ENCODE measurements around the gene TMEM42. TPM values are rescaled to one million over a fixed set of nuclear protein-coding genes. Genes with fewer than 3 reads are reported as not detected.

The TMEM42 gene
- total RNA-seq, 2 donors from 2014 or later: 19.1 to 27.1 TPM

DNA sequence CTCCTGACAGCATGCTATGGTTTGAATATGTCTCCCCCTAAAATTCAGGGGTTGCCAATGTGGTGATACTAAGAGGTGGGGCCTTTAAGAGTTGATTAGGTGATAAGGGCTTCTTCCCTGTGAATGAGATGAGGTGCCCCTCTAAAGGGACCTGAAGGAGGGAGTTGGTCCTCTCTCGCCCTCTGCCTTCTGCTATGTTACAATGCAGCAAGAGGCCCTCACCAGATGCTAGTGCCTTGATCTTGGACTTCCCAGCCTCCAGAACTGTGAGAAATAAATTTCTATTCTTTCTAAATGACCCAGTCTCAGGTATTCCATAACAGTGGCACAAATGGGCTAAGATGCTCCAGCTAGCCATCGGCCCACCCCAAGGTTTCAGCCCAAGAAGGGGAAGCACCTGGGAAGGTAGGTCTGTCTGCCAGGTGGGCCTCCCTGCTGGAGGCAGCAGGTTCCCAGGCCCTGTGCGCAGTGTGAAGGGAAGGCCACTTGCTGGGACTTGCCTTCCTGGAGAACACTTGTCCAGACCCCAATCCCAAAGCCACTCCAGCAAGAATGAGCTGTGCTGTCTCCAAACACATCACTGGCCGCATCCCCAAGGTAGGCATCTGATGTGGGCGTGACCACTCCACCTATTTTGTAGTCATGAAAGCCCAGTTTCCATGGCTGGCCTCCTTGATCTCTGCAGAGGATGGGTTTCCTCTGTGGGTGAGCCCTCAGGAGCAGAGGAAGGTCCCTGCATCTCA lies 21.7 kb downstream of the TMEM42 start:
- no peak for DNase-seq (ENCODE audit: low spot score)
- no peaks in the 10 kb centered on the region for H3K27me3 ChIP-seq (replicated peaks; ENCODE audit: insufficient read depth)
- H3K4me3 ChIP-seq: no peak overlapping the region
- 93% methylated on average over 5 of the region's 5 CpGs for WGBS
- H3K9me3 ChIP-seq: no peaks in the 10 kb centered on the region
- TF ChIP-seq, protein P1, sequence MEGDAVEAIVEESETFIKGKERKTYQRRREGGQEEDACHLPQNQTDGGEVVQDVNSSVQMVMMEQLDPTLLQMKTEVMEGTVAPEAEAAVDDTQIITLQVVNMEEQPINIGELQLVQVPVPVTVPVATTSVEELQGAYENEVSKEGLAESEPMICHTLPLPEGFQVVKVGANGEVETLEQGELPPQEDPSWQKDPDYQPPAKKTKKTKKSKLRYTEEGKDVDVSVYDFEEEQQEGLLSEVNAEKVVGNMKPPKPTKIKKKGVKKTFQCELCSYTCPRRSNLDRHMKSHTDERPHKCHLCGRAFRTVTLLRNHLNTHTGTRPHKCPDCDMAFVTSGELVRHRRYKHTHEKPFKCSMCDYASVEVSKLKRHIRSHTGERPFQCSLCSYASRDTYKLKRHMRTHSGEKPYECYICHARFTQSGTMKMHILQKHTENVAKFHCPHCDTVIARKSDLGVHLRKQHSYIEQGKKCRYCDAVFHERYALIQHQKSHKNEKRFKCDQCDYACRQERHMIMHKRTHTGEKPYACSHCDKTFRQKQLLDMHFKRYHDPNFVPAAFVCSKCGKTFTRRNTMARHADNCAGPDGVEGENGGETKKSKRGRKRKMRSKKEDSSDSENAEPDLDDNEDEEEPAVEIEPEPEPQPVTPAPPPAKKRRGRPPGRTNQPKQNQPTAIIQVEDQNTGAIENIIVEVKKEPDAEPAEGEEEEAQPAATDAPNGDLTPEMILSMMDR (IDR thresholded peaks at IDR 0.05): no peak
- TF ChIP-seq POLR2AphosphoS5 (IDR thresholded peaks at IDR 0.05) (no peak), POLR2A (IDR thresholded peaks at IDR 0.05) (no peak)
- H3K27ac ChIP-seq: no peak overlapping the region
- H3K4me1 ChIP-seq (replicated peaks): no peaks in the 10 kb centered on the region
- no peaks in the 10 kb centered on the region for H3K36me3 ChIP-seq
- intact Hi-C loops (cut with DNase I): no loop called here

DNA sequence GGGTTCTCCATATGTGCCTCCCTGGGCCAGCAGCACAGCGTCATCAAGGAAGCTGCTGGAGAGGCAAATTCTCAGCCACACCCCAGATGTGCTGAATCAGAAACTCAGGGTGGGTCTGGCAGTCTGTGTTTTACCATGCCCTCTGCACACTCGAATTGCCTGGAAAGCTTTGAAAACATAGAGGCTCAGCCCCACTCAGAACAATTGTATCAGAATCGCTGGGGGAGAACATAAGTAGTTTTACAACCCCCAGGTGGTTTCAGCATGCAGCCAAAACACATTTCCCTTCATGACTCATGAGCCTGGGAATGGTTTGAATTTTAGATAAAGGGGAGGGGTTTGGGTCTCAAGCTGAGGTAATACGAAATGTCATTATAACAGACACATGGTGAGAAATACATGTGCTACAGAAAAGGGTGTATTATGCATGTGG lies 22.3 kb downstream of the TMEM42 start:
- H3K27ac ChIP-seq: no peak overlapping the region
- DNase-seq (ENCODE audit: low spot score): no peak

DNA sequence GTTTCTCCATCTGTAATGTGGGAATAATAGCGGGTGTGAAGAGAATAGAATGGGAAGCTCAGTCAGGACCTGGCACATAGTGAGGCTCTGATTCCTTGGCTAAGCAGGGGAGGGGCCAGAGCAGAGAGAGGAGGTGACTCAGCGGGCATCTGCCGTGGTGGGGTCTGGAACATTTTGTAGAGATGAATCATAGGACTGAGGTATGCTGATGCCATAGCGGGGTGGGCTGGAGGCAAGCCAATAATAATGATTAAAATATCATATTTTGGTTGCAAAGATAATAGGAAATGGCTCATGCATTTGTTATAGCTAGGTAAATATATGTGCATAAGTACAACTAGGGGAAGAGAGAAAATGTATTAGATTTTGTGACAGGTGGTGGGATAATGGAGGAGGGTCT lies 23.9 kb downstream of the TMEM42 start:
- H3K9me3 ChIP-seq: no peaks in the 10 kb centered on the region
- no peak overlapping the region for H3K27ac ChIP-seq
- TF ChIP-seq POLR2AphosphoS5 (IDR thresholded peaks at IDR 0.05) (no peak), POLR2A (IDR thresholded peaks at IDR 0.05) (no peak)
- TF ChIP-seq, protein P1 (IDR thresholded peaks at IDR 0.05): no peak
- H3K36me3 ChIP-seq: no peaks in the 10 kb centered on the region
- H3K4me1 ChIP-seq (replicated peaks): no peaks in the 10 kb centered on the region
- intact Hi-C loops (cut with DNase I): no loop called here
- H3K4me3 ChIP-seq: no peak overlapping the region
- WGBS: 46% methylated on average over 4 of the region's 4 CpGs
- H3K27me3 ChIP-seq (replicated peaks; ENCODE audit: insufficient read depth): no peaks in the 10 kb centered on the region
- no peak for DNase-seq (ENCODE audit: low spot score)

More for the DNA sequence above, 22.3 kb downstream of the TMEM42 start:
- no peaks in the 10 kb centered on the region for H3K27me3 ChIP-seq (replicated peaks; ENCODE audit: insufficient read depth)
- intact Hi-C loops (cut with DNase I): no loop called here
- WGBS: 25% methylated on average over 4 of the region's 4 CpGs
- no peaks in the 10 kb centered on the region for H3K9me3 ChIP-seq
- TF ChIP-seq POLR2A (IDR thresholded peaks at IDR 0.05): no peak
- TF ChIP-seq POLR2AphosphoS5 (IDR thresholded peaks at IDR 0.05): no peak
- TF ChIP-seq, protein P1 (IDR thresholded peaks at IDR 0.05): no peak
- no peaks in the 10 kb centered on the region for H3K4me1 ChIP-seq (replicated peaks)
- no peak overlapping the region for H3K4me3 ChIP-seq
- H3K36me3 ChIP-seq: no peaks in the 10 kb centered on the region

DNA sequence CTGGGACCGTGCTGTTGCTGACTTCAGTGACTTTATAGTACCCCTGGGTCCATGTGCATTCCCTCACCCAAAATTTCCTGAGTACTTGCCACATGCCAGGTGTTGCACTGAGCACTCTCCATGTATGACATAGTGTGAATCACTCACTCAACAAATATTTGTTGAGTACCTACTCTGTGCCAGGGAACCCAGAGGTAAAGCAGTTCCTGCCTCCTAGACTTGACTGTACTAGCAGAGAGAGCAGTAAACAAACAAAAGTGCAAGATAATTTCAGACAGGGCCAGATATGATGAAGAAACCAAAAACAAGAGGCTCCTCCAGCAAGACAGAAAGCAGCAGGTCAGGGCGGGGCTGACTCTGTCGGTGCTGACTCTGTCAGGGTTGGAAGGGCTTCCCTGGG lies 24.8 kb downstream of the TMEM42 start:
- 65% methylated on average over 3 of the region's 3 CpGs for WGBS
- no peaks in the 10 kb centered on the region for H3K27me3 ChIP-seq (replicated peaks; ENCODE audit: insufficient read depth)
- H3K27ac ChIP-seq: no peak overlapping the region
- intact Hi-C loops (cut with DNase I): no loop called here
- no peaks in the 10 kb centered on the region for H3K36me3 ChIP-seq
- no peaks in the 10 kb centered on the region for H3K4me1 ChIP-seq (replicated peaks)
- no peak for DNase-seq (ENCODE audit: low spot score)
- H3K9me3 ChIP-seq: no peaks in the 10 kb centered on the region
- no peak overlapping the region for H3K4me3 ChIP-seq
- TF ChIP-seq, protein P1 (IDR thresholded peaks at IDR 0.05): no peak
- TF ChIP-seq POLR2AphosphoS5 (IDR thresholded peaks at IDR 0.05) (no peak), POLR2A (IDR thresholded peaks at IDR 0.05) (no peak)

DNA sequence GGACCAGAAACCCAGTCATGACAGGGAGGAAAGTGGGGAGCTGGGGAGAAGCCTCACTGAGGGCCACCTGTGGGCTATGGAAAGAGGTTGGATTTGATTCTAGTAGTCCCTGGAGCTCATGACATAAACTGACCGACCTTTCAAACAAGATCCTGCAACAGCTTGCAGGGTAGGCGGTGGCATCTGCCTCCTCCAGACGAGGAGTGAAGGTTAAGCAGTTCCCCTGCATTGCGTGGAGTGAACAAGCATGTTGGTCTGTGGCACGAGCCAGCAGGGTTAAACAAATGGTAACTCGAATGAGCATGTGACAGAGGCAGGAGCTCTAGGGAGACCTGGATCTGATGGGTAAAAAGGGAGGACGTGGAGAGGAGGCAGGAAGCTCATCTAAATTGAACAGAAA lies 25.4 kb downstream of the TMEM42 start:
- H3K27me3 ChIP-seq (replicated peaks; ENCODE audit: insufficient read depth): no peaks in the 10 kb centered on the region
- TF ChIP-seq, protein P1 (IDR thresholded peaks at IDR 0.05): no peak
- no peak for TF ChIP-seq POLR2AphosphoS5 (IDR thresholded peaks at IDR 0.05)
- no peak for TF ChIP-seq POLR2A (IDR thresholded peaks at IDR 0.05)
- H3K36me3 ChIP-seq: no peaks in the 10 kb centered on the region
- no peak overlapping the region for H3K27ac ChIP-seq
- intact Hi-C loops (cut with DNase I): no loop called here
- no peak overlapping the region for H3K4me3 ChIP-seq
- no peak for DNase-seq (ENCODE audit: low spot score)
- 77% methylated on average over 7 of the region's 7 CpGs for WGBS
- no peaks in the 10 kb centered on the region for H3K4me1 ChIP-seq (replicated peaks)
- no peaks in the 10 kb centered on the region for H3K9me3 ChIP-seq
